ENCODE measurements around the gene MOSPD3. TPM values are rescaled to one million over a fixed set of nuclear protein-coding genes. Genes with fewer than 3 reads are reported as not detected.

MOSPD3 gene
- total RNA-seq, 1 experiment from 2014 or later = 25.0 TPM

DNA sequence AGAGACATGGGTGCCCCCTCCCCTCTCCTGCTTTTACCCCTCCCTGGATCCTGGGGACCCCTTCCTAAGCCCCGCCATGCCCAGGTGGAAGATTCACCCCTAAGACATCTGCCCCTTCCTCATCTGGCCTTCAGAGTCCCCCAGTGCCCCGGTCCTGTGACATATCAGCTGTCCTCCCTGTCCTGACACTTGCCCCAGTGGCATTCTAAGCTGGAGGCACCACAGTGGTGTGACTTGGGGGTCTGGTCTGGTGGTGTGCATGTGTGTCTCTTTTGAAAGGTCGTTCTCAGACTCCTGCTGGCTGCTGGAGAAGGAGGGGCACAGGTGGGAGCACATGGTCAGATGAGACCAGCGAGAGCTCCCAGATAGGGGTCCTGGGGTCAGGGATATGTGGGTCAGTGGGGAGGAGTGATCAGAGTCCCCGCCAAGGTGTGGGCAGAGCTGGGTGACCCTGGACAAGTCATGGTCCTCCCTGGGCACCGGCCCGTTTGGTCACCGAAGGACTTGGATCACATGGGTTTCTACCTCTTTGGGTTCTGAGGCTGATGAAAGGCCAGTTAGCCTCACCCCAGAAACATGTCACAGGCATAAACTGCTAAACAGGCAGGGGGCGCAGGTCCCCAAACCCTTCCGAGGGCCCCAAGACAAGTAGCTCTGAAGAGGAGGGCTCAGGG is 29.7 kb downstream of the MOSPD3 start:
- ATAC-seq = no peak
- TF ChIP-seq TCF7L2 (IDR thresholded peaks at IDR 0.05; ENCODE audit: low read depth, low read length) (no peak), POLR2AphosphoS5 (IDR thresholded peaks at IDR 0.05; ENCODE audit: low read depth, low read length) (no peak), CTCF (IDR thresholded peaks at IDR 0.05) (no peak), SIN3A (IDR thresholded peaks at IDR 0.05; ENCODE audit: borderline replicate concordance, insufficient read depth, low read depth, low read length) (no peak)
- TF ChIP-seq, protein P1, sequence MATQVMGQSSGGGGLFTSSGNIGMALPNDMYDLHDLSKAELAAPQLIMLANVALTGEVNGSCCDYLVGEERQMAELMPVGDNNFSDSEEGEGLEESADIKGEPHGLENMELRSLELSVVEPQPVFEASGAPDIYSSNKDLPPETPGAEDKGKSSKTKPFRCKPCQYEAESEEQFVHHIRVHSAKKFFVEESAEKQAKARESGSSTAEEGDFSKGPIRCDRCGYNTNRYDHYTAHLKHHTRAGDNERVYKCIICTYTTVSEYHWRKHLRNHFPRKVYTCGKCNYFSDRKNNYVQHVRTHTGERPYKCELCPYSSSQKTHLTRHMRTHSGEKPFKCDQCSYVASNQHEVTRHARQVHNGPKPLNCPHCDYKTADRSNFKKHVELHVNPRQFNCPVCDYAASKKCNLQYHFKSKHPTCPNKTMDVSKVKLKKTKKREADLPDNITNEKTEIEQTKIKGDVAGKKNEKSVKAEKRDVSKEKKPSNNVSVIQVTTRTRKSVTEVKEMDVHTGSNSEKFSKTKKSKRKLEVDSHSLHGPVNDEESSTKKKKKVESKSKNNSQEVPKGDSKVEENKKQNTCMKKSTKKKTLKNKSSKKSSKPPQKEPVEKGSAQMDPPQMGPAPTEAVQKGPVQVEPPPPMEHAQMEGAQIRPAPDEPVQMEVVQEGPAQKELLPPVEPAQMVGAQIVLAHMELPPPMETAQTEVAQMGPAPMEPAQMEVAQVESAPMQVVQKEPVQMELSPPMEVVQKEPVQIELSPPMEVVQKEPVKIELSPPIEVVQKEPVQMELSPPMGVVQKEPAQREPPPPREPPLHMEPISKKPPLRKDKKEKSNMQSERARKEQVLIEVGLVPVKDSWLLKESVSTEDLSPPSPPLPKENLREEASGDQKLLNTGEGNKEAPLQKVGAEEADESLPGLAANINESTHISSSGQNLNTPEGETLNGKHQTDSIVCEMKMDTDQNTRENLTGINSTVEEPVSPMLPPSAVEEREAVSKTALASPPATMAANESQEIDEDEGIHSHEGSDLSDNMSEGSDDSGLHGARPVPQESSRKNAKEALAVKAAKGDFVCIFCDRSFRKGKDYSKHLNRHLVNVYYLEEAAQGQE (IDR thresholded peaks at IDR 0.05; ENCODE audit: insufficient read depth in 1 of 2, low read depth in 2 of 2, low read length in 1 of 2) = no peak
- in situ Hi-C loops (cut with HindIII; ENCODE audit: low pct_unique_long_range_greater_than_20kb, low sequenced_read_pairs) = no loop called here
- BruUV-seq (replicated peaks) = no TSS peak
- ChIA-PET POLR2A (no interaction called here), CTCF (interaction anchor here (0.6 kb wide), 1 partner anchor 123 kb away, joined by 3 read pairs; no protein-coding TSS in a partner anchor)
- intact Hi-C loops (cut with micrococcal nuclease; ENCODE audit: unreplicated experiment) = no loop called here
- H3K4me1 ChIP-seq (ENCODE audit: control insufficient read depth, insufficient read depth, low read length) = no peaks in the 10 kb centered on the region
- no peak overlapping the region for H3K27ac ChIP-seq (ENCODE audit: low read length)
- DNase-seq (ENCODE audit: low read depth, low spot score) = no peak
- no peak overlapping the region for H3K4me3 ChIP-seq (ENCODE audit: low read depth in 2 of 2, low read length in 2 of 2)
- no peaks in the 10 kb centered on the region for H3K9me3 ChIP-seq (ENCODE audit: control insufficient read depth, insufficient read depth, low read depth, low read length)
- no peaks in the 10 kb centered on the region for H3K36me3 ChIP-seq (ENCODE audit: control insufficient read depth, insufficient read depth, low read length)
- H3K27me3 ChIP-seq (ENCODE audit: control insufficient read depth, insufficient read depth, low read length) = no peaks in the 10 kb centered on the region

DNA sequence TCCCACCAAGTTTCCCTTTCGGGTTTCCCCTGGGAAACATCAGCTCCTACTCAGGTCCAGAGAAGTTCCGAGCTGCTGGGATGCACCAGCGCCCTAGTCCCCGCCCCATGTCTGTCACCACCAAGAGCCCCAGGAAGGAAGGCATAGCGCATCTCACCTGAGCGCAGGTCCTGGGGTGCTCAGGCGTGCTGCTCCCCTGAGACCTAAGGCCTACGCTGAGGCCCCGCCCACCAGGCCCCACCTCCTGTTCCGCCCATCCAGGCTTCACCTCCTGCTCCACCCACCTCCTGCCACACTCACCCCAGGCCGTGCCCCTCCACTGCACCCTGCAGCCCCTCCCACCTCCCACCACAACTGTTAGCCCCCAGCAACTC is 30.2 kb downstream of the MOSPD3 start:
- CTCF ChIA-PET = interaction anchor here (0.6 kb wide), 1 partner anchor 123 kb away, joined by 3 read pairs; no protein-coding TSS in a partner anchor
- no peaks in the 10 kb centered on the region for H3K27me3 ChIP-seq (ENCODE audit: control insufficient read depth, insufficient read depth, low read length)
- no peak overlapping the region for H3K4me3 ChIP-seq (ENCODE audit: low read depth in 2 of 2, low read length in 2 of 2)

More for the DNA sequence above, 30.2 kb downstream of the MOSPD3 start:
- DNase-seq (ENCODE audit: low read depth, low spot score) (no peak), ATAC-seq (peak; percentile 66)
- Histone ChIP-seq H3K4me1 (ENCODE audit: control insufficient read depth, insufficient read depth, low read length) (no peaks in the 10 kb centered on the region), H3K36me3 (ENCODE audit: control insufficient read depth, insufficient read depth, low read length) (no peaks in the 10 kb centered on the region), H3K27ac (ENCODE audit: low read length) (no peak overlapping the region), H3K9me3 (ENCODE audit: control insufficient read depth, insufficient read depth, low read depth, low read length) (no peaks in the 10 kb centered on the region)
- POLR2A ChIA-PET = no interaction called here
- no peak for TF ChIP-seq SIN3A (IDR thresholded peaks at IDR 0.05; ENCODE audit: borderline replicate concordance, insufficient read depth, low read depth, low read length)
- TF ChIP-seq, protein P1 (IDR thresholded peaks at IDR 0.05; ENCODE audit: insufficient read depth in 1 of 2, low read depth in 2 of 2, low read length in 1 of 2) = no peak
- no peak for TF ChIP-seq TCF7L2 (IDR thresholded peaks at IDR 0.05; ENCODE audit: low read depth, low read length)
- no peak for TF ChIP-seq CTCF (IDR thresholded peaks at IDR 0.05)
- TF ChIP-seq POLR2AphosphoS5 (IDR thresholded peaks at IDR 0.05; ENCODE audit: low read depth, low read length) = no peak
- intact Hi-C loops (cut with micrococcal nuclease; ENCODE audit: unreplicated experiment) (no loop called here), in situ Hi-C loops (cut with HindIII; ENCODE audit: low pct_unique_long_range_greater_than_20kb, low sequenced_read_pairs) (no loop called here)
- no TSS peak for BruUV-seq (replicated peaks)
